PC-3 (cell line): Measurements from ENCODE around the gene CACNA1I. TPM values are rescaled to one million over a fixed set of nuclear protein-coding genes. Genes with fewer than 3 reads are reported as not detected.
A peak's percentile ranks its signal among the peaks of the same experiment; 100 is the strongest.

Experiments used
- ATAC-seq: fragments of 200-7000 bp; cut with Tn5 transposase; 2 replicates; pipeline ENCODE4 v1.9.1; 2020; ENCODE audit warnings: mild to moderate bottlenecking, moderate library complexity
- BruUV-seq: library from RNA; stranded (reverse); fragments of 400-500 nt; replicated peaks from 2 replicates; lab custom pipeline; 2021; lab: Mats Ljungman, UMichigan
- CTCF ChIA-PET: fragments of 300-600 bp; sonication (Branson Sonifier 250); formaldehyde crosslinking; loops from one replicate; lab custom pipeline; 2022; ENCODE audit warnings: antibody characterized with exemption; lab: Charles Lee
- POLR2A ChIA-PET: fragments of 300-600 bp; sonication (Branson Sonifier 250); formaldehyde crosslinking; loops from one replicate; lab custom pipeline; 2022; ENCODE audit warnings: antibody characterized with exemption; ENCODE audit not compliant: unreplicated experiment; lab: Charles Lee
- DNase-seq: peaks from one replicate; pipeline ENCODE4 v3.0.0-alpha.2; 2015
- H2AFZ ChIP-seq: fragments of 300-600 bp; sonication (generic); 2 replicates; pipeline ENCODE4 v1.6.0; 2016; ENCODE audit warnings: antibody characterized with exemption, low read length
- H3F3A ChIP-seq: fragments of 300-600 bp; sonication (generic); one replicate; pipeline ENCODE4 v1.6.0; 2017; ENCODE audit warnings: antibody characterized with exemption, low read length, control low read depth, mild to moderate bottlenecking; ENCODE audit not compliant: unreplicated experiment
- H3K27ac ChIP-seq: fragments of 300-600 bp; sonication (generic); 2 replicates; pipeline ENCODE4 v1.5.1; 2016; ENCODE audit warnings: mild to moderate bottlenecking, low read length
- H3K27me3 ChIP-seq: fragments of 300-600 bp; sonication (generic); 2 replicates; pipeline ENCODE4 v1.6.1; 2016; ENCODE audit warnings: low read length, mixed read lengths
- H3K36me3 ChIP-seq: fragments of 300-600 bp; sonication (generic); 2 replicates; pipeline ENCODE4 v1.6.1; 2016; ENCODE audit warnings: low read depth, mixed run types, low read length, mixed read lengths
- H3K4me1 ChIP-seq: fragments of 300-600 bp; sonication (generic); 2 replicates; pipeline ENCODE4 v1.5.1; 2016; ENCODE audit warnings: low read length; ENCODE audit not compliant: insufficient read depth
- H3K4me2 ChIP-seq: fragments of 300-600 bp; sonication (generic); 2 replicates; pipeline ENCODE4 v1.6.0; 2016; ENCODE audit warnings: low read length
- H3K4me3 ChIP-seq: fragments of 300-600 bp; sonication (generic); 2 replicates; pipeline ENCODE4 v1.5.1; 2016; ENCODE audit warnings: mild to moderate bottlenecking, low read length, mixed read lengths
- H3K79me2 ChIP-seq: fragments of 300-600 bp; sonication (generic); 2 replicates; pipeline ENCODE4 v1.6.1; 2017; ENCODE audit warnings: low read length, mixed read lengths
- H3K9ac ChIP-seq: fragments of 300-600 bp; sonication (generic); 2 replicates; pipeline ENCODE4 v1.6.0; 2016; ENCODE audit warnings: mild to moderate bottlenecking, low read length
- H3K9me2 ChIP-seq: fragments of 300-600 bp; sonication (generic); replicated peaks from 2 replicates; pipeline ENCODE4 v1.6.1; 2016; ENCODE audit warnings: mixed run types, low read length, mixed read lengths
- H3K9me3 ChIP-seq: fragments of 300-600 bp; sonication (generic); 2 replicates; pipeline ENCODE4 v1.6.1; 2016; ENCODE audit warnings: low read length, mixed read lengths
- H4K20me1 ChIP-seq: fragments of 300-600 bp; sonication (generic); 2 replicates; pipeline ENCODE4 v1.6.1; 2016; ENCODE audit warnings: low read length, mixed read lengths
- EZH2 ChIP-seq: fragments of 300-600 bp; sonication (generic); IDR thresholded peaks from one replicate; pipeline ENCODE4 v1.6.1; 2017; ENCODE audit warnings: antibody characterized with exemption, mild to moderate bottlenecking, low read length; ENCODE audit not compliant: unreplicated experiment
- EZH2phosphoT487 ChIP-seq: fragments of 300-600 bp; sonication (generic); IDR thresholded peaks from 2 replicates; pipeline ENCODE4 v1.6.1; 2018; ENCODE audit warnings: mild to moderate bottlenecking, antibody characterized with exemption, low read length, borderline replicate concordance
- intact Hi-C: fragments of 100-400 bp; cut with micrococcal nuclease; formaldehyde crosslinking; loops from 2 replicates; pipeline ENCODE4 v1.9.0; 2023
- total RNA-seq: library from RNA; depleted of rRNA; stranded (reverse); fragments of >200 nt; gene quantifications from 2 replicates; pipeline ENCODE4 v1.2.3, GENCODE V29; 2014
- TF ChIP-seq, protein P1 (sequence below): fragments of 300-600 bp; sonication (generic); conservative IDR thresholded peaks from 2 replicates; pipeline ENCODE4 v1.5.1; 2017; ENCODE audit warnings: antibody characterized with exemption, low read depth, mild to moderate bottlenecking, low read length

Gene CACNA1I
- total RNA-seq, 1 experiment from 2014 or later, result not detected

DNA sequence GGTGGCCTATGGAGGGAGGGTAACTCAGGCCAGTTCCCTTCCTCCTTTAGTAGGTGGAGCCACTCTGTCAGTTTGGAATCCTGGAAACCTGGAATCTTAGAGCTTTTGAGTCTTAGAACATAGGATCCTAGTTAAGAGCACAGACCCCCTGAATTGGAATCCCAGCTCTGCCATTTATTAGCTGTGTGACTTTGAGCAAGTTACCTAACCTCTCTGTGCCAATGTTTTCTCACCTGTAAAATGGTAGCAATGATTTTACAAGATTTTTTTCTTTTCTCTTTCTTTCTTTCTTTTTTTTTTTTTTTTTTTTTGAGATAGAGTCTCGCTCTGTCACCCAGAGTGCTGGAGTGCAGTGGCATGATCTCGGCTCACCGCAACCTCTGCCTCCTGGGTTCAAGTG, 17.1 kb upstream of the CACNA1I start:
- Histone ChIP-seq H3K4me1 (no peaks in the 10 kb centered on the region), H3K27ac (no peak overlapping the region), H4K20me1 (no peaks in the 10 kb centered on the region), H3F3A (no peaks in the 10 kb centered on the region), H3K9ac (no peak overlapping the region), H3K9me3 (no peaks in the 10 kb centered on the region), H3K27me3 (peaks cover 32% of the 10 kb centered on the region), H3K79me2 (no peaks in the 10 kb centered on the region), H3K4me3 (no peak overlapping the region), H3K9me2 (no peaks in the 10 kb centered on the region), H3K36me3 (no peaks in the 10 kb centered on the region), H2AFZ (no peak overlapping the region), H3K4me2 (no peak overlapping the region)
- DNase-seq (no peak), ATAC-seq (no peak)
- ChIA-PET POLR2A (no interaction called here), CTCF (no interaction called here)
- intact Hi-C loops, result no loop called here
- TF ChIP-seq EZH2, result no peak
- no peak for TF ChIP-seq EZH2phosphoT487
- TF ChIP-seq, protein P1, sequence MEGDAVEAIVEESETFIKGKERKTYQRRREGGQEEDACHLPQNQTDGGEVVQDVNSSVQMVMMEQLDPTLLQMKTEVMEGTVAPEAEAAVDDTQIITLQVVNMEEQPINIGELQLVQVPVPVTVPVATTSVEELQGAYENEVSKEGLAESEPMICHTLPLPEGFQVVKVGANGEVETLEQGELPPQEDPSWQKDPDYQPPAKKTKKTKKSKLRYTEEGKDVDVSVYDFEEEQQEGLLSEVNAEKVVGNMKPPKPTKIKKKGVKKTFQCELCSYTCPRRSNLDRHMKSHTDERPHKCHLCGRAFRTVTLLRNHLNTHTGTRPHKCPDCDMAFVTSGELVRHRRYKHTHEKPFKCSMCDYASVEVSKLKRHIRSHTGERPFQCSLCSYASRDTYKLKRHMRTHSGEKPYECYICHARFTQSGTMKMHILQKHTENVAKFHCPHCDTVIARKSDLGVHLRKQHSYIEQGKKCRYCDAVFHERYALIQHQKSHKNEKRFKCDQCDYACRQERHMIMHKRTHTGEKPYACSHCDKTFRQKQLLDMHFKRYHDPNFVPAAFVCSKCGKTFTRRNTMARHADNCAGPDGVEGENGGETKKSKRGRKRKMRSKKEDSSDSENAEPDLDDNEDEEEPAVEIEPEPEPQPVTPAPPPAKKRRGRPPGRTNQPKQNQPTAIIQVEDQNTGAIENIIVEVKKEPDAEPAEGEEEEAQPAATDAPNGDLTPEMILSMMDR, result no peak
- BruUV-seq, result no TSS peak

GRCh38 chr22:39554151-39554550, 16.4 kb upstream of the CACNA1I start:
- DNase-seq (no peak), ATAC-seq (no peak)
- Histone ChIP-seq H3K4me3 (no peak overlapping the region), H3K4me1 (0 out of 2 replicates have a peak, but pooled peaks cover under 1% of the 10 kb centered on the region), H3K4me2 (no peak overlapping the region), H3K9ac (no peak overlapping the region), H3F3A (no peaks in the 10 kb centered on the region), H2AFZ (no peak overlapping the region), H3K9me2 (no peaks in the 10 kb centered on the region), H3K27me3 (peaks cover 32% of the 10 kb centered on the region), H3K36me3 (no peaks in the 10 kb centered on the region), H3K27ac (no peak overlapping the region), H3K9me3 (no peaks in the 10 kb centered on the region), H3K79me2 (no peaks in the 10 kb centered on the region), H4K20me1 (no peaks in the 10 kb centered on the region)
- TF ChIP-seq EZH2, result no peak
- TF ChIP-seq, protein P1, result no peak
- TF ChIP-seq EZH2phosphoT487, result no peak
- ChIA-PET POLR2A (no interaction called here), CTCF (no interaction called here)
- intact Hi-C loops, result no loop called here
- no TSS peak for BruUV-seq

DNA sequence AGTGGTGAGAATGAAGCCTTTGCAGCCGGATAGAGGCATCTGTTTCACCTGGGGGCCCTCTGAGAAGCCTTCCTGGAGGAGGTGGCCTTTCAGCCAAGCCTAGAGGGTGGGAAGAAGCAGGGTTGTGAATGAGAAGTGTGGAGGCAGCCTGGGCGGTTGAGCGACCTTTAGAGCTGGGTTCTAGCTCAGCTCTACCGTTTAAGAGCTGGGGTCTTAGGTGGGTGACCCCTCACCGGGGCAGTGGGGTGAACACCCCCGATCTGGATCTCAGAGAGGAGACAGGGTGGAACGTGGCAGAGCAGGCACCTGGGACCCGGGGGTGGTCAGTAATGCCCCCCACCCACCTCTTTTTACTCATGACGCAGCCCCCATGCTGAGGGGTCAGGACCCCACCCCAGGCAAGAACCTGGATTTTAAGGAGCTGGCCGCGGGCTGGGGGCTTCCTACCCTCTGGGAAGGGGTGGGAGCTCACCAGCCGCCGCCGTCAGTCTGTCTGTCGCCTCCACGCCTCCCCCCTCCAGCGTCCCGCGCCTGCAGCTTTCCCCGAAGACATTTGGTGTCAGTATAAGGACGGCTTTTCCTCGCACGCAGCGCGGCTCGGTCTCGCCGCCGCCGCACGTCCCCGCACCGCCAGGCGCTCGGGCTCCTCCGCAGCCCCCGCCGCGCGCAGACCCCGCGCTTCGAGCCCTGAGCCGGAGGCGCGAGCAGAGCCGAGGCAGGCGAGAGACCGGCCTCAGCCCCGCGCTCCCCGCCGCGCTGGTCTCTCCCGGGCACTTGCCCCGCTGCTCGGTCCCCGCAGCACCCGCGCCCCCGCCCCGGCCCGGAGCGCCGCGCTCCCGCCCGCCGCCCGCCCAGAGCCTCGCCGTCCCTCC, 13.3 kb upstream of the CACNA1I start:
- no peak for DNase-seq
- no peaks in the 10 kb centered on the region for H3K9me2 ChIP-seq
- no peak overlapping the region for H2AFZ ChIP-seq
- ChIA-PET CTCF (no interaction called here), POLR2A (no interaction called here)
- no peaks in the 10 kb centered on the region for H3K79me2 ChIP-seq
- no peaks in the 10 kb centered on the region for H3F3A ChIP-seq
- H3K36me3 ChIP-seq, result no peaks in the 10 kb centered on the region
- H3K4me3 ChIP-seq, result no peak overlapping the region
- no peaks in the 10 kb centered on the region for H4K20me1 ChIP-seq
- H3K4me2 ChIP-seq, result no peak overlapping the region
- no peak overlapping the region for H3K27ac ChIP-seq
- no TSS peak for BruUV-seq
- ATAC-seq, result peak; percentile 22; the same call in 1 of the 2 replicates
- H3K27me3 ChIP-seq, result peaks cover 21% of the 10 kb centered on the region
- H3K9ac ChIP-seq, result no peak overlapping the region
- no peaks in the 10 kb centered on the region for H3K9me3 ChIP-seq
- intact Hi-C loops, result no loop called here
- TF ChIP-seq, protein P1, result no peak
- TF ChIP-seq EZH2, result peak; percentile 42
- H3K4me1 ChIP-seq, result peaks cover 7% of the 10 kb centered on the region; the same call in 1 of the 2 replicates
